HEK293 (cell line): ENCODE data around the gene VPREB3.

ENCODE experiments used
- ATF2 ChIP-seq: fragments of 450-650 bp; formaldehyde crosslinking; IDR thresholded peaks from 2 replicates; pipeline ENCODE4 v1.5.1; 2016; ENCODE audit warnings: missing biosample characterization, missing genetic modification characterization, low read depth
- BCL11B ChIP-seq: fragments of 450-650 bp; formaldehyde crosslinking; IDR thresholded peaks from 2 replicates; pipeline ENCODE4 v1.5.1; 2016; ENCODE audit warnings: low read depth, missing biosample characterization, missing genetic modification characterization
- GLIS2 ChIP-seq: fragments of 450-650 bp; formaldehyde crosslinking; IDR thresholded peaks from 2 replicates; pipeline ENCODE4 v1.5.1; 2016; ENCODE audit warnings: missing biosample characterization, missing genetic modification characterization
- INSM2 ChIP-seq: fragments of 450-650 bp; formaldehyde crosslinking; IDR thresholded peaks from 2 replicates; pipeline ENCODE4 v1.5.1; 2016; ENCODE audit warnings: missing biosample characterization, missing genetic modification characterization
- KLF10 ChIP-seq: fragments of 450-650 bp; IDR thresholded peaks from 2 replicates; pipeline ENCODE4 v1.5.1; 2018; ENCODE audit warnings: missing biosample characterization, mild to moderate bottlenecking, missing genetic modification characterization
- KLF7 ChIP-seq: fragments of 450-650 bp; formaldehyde crosslinking; IDR thresholded peaks from 2 replicates; pipeline ENCODE4 v1.5.1; 2016; ENCODE audit warnings: missing biosample characterization, missing genetic modification characterization, borderline replicate concordance
- PRDM6 ChIP-seq: fragments of 450-650 bp; formaldehyde crosslinking; IDR thresholded peaks from 2 replicates; pipeline ENCODE4 v1.5.1; 2017; ENCODE audit warnings: missing biosample characterization, missing genetic modification characterization
- RBAK ChIP-seq: fragments of 450-650 bp; formaldehyde crosslinking; IDR thresholded peaks from 2 replicates; pipeline ENCODE4 v1.5.1; 2016; ENCODE audit warnings: missing biosample characterization, missing genetic modification characterization
- REPIN1 ChIP-seq: fragments of 450-650 bp; formaldehyde crosslinking; IDR thresholded peaks from 2 replicates; pipeline ENCODE4 v1.5.1; 2017; ENCODE audit warnings: missing biosample characterization, missing genetic modification characterization, low read depth
- REST ChIP-seq: fragments of 450-650 bp; formaldehyde crosslinking; IDR thresholded peaks from 2 replicates; pipeline ENCODE4 v1.5.1; 2016; ENCODE audit warnings: missing biosample characterization, missing genetic modification characterization
- ZFP69B ChIP-seq: fragments of 450-650 bp; formaldehyde crosslinking; IDR thresholded peaks from 2 replicates; pipeline ENCODE4 v1.5.1; 2016; ENCODE audit warnings: missing biosample characterization, missing genetic modification characterization
- ZIC2 ChIP-seq: fragments of 450-650 bp; formaldehyde crosslinking; IDR thresholded peaks from 2 replicates; pipeline ENCODE4 v1.5.1; 2016; ENCODE audit warnings: missing biosample characterization, missing genetic modification characterization
- ZNF133 ChIP-seq: fragments of 450-650 bp; formaldehyde crosslinking; IDR thresholded peaks from 2 replicates; pipeline ENCODE4 v1.5.1; 2016; ENCODE audit warnings: missing biosample characterization, missing genetic modification characterization
- ZNF169 ChIP-seq: fragments of 450-650 bp; formaldehyde crosslinking; IDR thresholded peaks from 2 replicates; pipeline ENCODE4 v1.5.1; 2016; ENCODE audit warnings: missing biosample characterization, missing genetic modification characterization
- ZNF202 ChIP-seq: fragments of 450-650 bp; formaldehyde crosslinking; IDR thresholded peaks from 2 replicates; pipeline ENCODE4 v1.5.1; 2016; ENCODE audit warnings: missing biosample characterization, missing genetic modification characterization, borderline replicate concordance
- ZNF214 ChIP-seq: fragments of 450-650 bp; formaldehyde crosslinking; IDR thresholded peaks from 2 replicates; pipeline ENCODE4 v1.5.1; 2017; ENCODE audit warnings: missing biosample characterization, mild to moderate bottlenecking, missing genetic modification characterization, borderline replicate concordance
- ZNF24 ChIP-seq: fragments of 450-650 bp; formaldehyde crosslinking; IDR thresholded peaks from 2 replicates; pipeline ENCODE4 v1.5.1; 2016; ENCODE audit warnings: missing biosample characterization, missing genetic modification characterization
- ZNF423 ChIP-seq: fragments of 450-650 bp; formaldehyde crosslinking; IDR thresholded peaks from 2 replicates; pipeline ENCODE4 v1.5.1; 2016; ENCODE audit warnings: missing biosample characterization, missing genetic modification characterization
- ZNF549 ChIP-seq: fragments of 450-650 bp; IDR thresholded peaks from 2 replicates; pipeline ENCODE4 v1.5.1; 2018; ENCODE audit warnings: missing biosample characterization, missing genetic modification characterization, mild to moderate bottlenecking, inconsistent platforms, moderate library complexity
- ZNF560 ChIP-seq: fragments of 450-650 bp; formaldehyde crosslinking; IDR thresholded peaks from 2 replicates; pipeline ENCODE4 v1.5.1; 2017; ENCODE audit warnings: missing biosample characterization, missing genetic modification characterization, borderline replicate concordance
- ZNF645 ChIP-seq: fragments of 450-650 bp; formaldehyde crosslinking; IDR thresholded peaks from 2 replicates; pipeline ENCODE4; 2016; ENCODE audit warnings: missing biosample characterization, missing genetic modification characterization
- ZNF658 ChIP-seq: fragments of 450-650 bp; formaldehyde crosslinking; IDR thresholded peaks from 2 replicates; pipeline ENCODE4; 2016; ENCODE audit warnings: missing biosample characterization, missing genetic modification characterization
- ZNF776 ChIP-seq: fragments of 450-650 bp; formaldehyde crosslinking; IDR thresholded peaks from 2 replicates; pipeline ENCODE4 v1.5.0; 2017; ENCODE audit warnings: missing biosample characterization, missing genetic modification characterization, borderline replicate concordance
- ZNF777 ChIP-seq: fragments of 450-650 bp; formaldehyde crosslinking; IDR thresholded peaks from 2 replicates; pipeline ENCODE4 v1.5.1; 2017; ENCODE audit warnings: missing biosample characterization, missing genetic modification characterization, borderline replicate concordance
- ZNF791 ChIP-seq: fragments of 450-650 bp; formaldehyde crosslinking; IDR thresholded peaks from 2 replicates; pipeline ENCODE4 v1.5.1; 2016; ENCODE audit warnings: missing biosample characterization, missing genetic modification characterization
- ZSCAN18 ChIP-seq: fragments of 450-650 bp; formaldehyde crosslinking; IDR thresholded peaks from 2 replicates; pipeline ENCODE4 v1.5.1; 2016; ENCODE audit warnings: missing biosample characterization, missing genetic modification characterization

VPREB3 gene

GRCh38 chr22:23716811-23717801 is 37.1 kb downstream of the VPREB3 start (continued):
- TF ChIP-seq REST (tag by site-specific recombination): no peak
- peak; percentile 87 for TF ChIP-seq ZNF24
- TF ChIP-seq BCL11B (tag by site-specific recombination): peak; percentile 72; the same call in 1 of the 2 replicates
- no peak for TF ChIP-seq ZNF423 (tag by site-specific recombination)
- no peak for TF ChIP-seq ZNF214
- no peak for TF ChIP-seq PRDM6
- no peak for TF ChIP-seq ZNF133 (tag by site-specific recombination)
- peak; percentile 19; the same call in 1 of the 2 replicates for TF ChIP-seq ZIC2 (tag by site-specific recombination)
- peak; percentile 97 for TF ChIP-seq ZNF777 (tag by site-specific recombination)
- TF ChIP-seq ZNF560: no peak
- TF ChIP-seq ZSCAN18 (tag by site-specific recombination): no peak
- no peak for TF ChIP-seq ZNF169
- TF ChIP-seq KLF7 (tag by site-specific recombination): no peak
- TF ChIP-seq INSM2 (tag by site-specific recombination): peak; percentile 89
- TF ChIP-seq REPIN1 (tag by site-specific recombination): peak; percentile 19; the same call in 1 of the 2 replicates
- TF ChIP-seq ZNF776 (tag by site-specific recombination): no peak
- no peak for TF ChIP-seq ATF2
- peak; percentile 89 for TF ChIP-seq GLIS2 (tag by site-specific recombination)
- no peak for TF ChIP-seq ZNF549 (tag by site-specific recombination)
- no peak for TF ChIP-seq ZNF658
- TF ChIP-seq ZNF645: no peak
- no peak for TF ChIP-seq KLF10 (tag by site-specific recombination)
- no peak for TF ChIP-seq RBAK
- TF ChIP-seq ZFP69B (tag by site-specific recombination): 0 out of 2 replicates have a peak, but pooled peaks have one; percentile 13
- no peak for TF ChIP-seq ZNF791 (tag by site-specific recombination)
- TF ChIP-seq ZNF202 (tag by site-specific recombination): no peak
